ENCODE data around the gene MRGPRD.
A peak's percentile ranks its signal among the peaks of the same experiment; 100 is the strongest.

The MRGPRD gene

GRCh38 chr11:68968306-68969250 lies 12.2 kb downstream of the MRGPRD start:
- DNase-seq, result peak; percentile 36

GRCh38 chr11:68966894-68967780 lies 13.6 kb downstream of the MRGPRD start:
- DNase-seq, result no peak

- DNase-seq, result no peak
These were observed 14.6 kb downstream of the MRGPRD start for GRCh38 chr11:68965901-68966853.

GRCh38 chr11:68963779-68964178 lies 17.0 kb downstream of the MRGPRD start:
- DNase-seq, result no peak

- peak; percentile 26 for DNase-seq
These were observed 18.1 kb downstream of the MRGPRD start for GRCh38 chr11:68962527-68963250.

- DNase-seq, result no peak
These were observed 19.5 kb downstream of the MRGPRD start for GRCh38 chr11:68961245-68961644.

- no peak for DNase-seq
These were observed 20.3 kb downstream of the MRGPRD start for GRCh38 chr11:68960294-68961071.

- no peak for DNase-seq
These were observed 21.1 kb downstream of the MRGPRD start for GRCh38 chr11:68959465-68960293.

- DNase-seq, result no peak
These were observed 22.6 kb downstream of the MRGPRD start for GRCh38 chr11:68958211-68958610.

- DNase-seq, result no peak
These were observed 24.1 kb downstream of the MRGPRD start for GRCh38 chr11:68956547-68957254.

GRCh38 chr11:68956142-68956541 lies 24.6 kb downstream of the MRGPRD start:
- no peak for DNase-seq

GRCh38 chr11:68955607-68955958 lies 25.2 kb downstream of the MRGPRD start:
- no peak for DNase-seq

GRCh38 chr11:68954836-68955606 lies 25.8 kb downstream of the MRGPRD start:
- peak; percentile 13 for DNase-seq

GRCh38 chr11:68950762-68951161 lies 30.0 kb downstream of the MRGPRD start:
- no peak for DNase-seq

- no peak for DNase-seq
These were observed 30.5 kb downstream of the MRGPRD start for GRCh38 chr11:68950270-68950669.

GRCh38 chr11:68948935-68949334 lies 31.9 kb downstream of the MRGPRD start:
- no peak for DNase-seq

GRCh38 chr11:68948496-68948895 lies 32.3 kb downstream of the MRGPRD start:
- DNase-seq, result peak; percentile 51

- DNase-seq, result no peak
These were observed 33.6 kb downstream of the MRGPRD start for GRCh38 chr11:68947151-68947550.
